Testis (tissue), 2 donors: Measurements from ENCODE around the gene QSOX2.

Experiments used
- POLR2A ChIP-seq: fragments of 450-650 bp; IDR thresholded peaks from one replicate; pipeline ENCODE4 v1.6.1; 2017; ENCODE audit warnings: antibody characterized with exemption, mild to moderate bottlenecking, moderate library complexity
- TF ChIP-seq, protein P1 (sequence below), 3 experiments: fragments of 450-650 bp in 2 of 3; fragments of 200-600 bp in 1 of 3; sonication (generic) in 1 of 3; IDR thresholded peaks; one replicate each; pipeline ENCODE4 v1.5.1; 2016 to 2019; ENCODE audit warnings: antibody characterized with exemption in 3 of 3, mild to moderate bottlenecking in 2 of 3, moderate library complexity in 1 of 3

DNA sequence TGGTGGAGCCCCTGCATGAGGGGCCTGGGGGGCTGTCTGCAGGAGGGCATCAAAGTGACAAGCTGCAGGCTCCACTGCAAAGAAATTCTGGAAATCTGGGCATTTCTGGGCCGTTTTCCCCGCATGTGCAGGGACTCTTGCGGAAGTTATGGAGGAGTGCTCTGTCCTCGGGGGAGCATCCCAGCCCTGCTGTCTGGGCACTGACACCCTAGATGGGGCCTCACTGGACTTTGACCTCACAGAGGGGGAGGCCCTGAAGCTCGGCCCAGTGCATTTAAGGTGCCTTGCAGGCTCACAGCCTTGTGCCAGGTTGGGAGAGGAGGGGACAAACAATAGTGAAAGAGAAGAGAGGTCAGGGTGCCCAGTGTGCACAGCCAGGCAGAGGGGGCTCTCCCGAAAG, 76.1 kb downstream of the QSOX2 start:
- TF ChIP-seq, protein P1, sequence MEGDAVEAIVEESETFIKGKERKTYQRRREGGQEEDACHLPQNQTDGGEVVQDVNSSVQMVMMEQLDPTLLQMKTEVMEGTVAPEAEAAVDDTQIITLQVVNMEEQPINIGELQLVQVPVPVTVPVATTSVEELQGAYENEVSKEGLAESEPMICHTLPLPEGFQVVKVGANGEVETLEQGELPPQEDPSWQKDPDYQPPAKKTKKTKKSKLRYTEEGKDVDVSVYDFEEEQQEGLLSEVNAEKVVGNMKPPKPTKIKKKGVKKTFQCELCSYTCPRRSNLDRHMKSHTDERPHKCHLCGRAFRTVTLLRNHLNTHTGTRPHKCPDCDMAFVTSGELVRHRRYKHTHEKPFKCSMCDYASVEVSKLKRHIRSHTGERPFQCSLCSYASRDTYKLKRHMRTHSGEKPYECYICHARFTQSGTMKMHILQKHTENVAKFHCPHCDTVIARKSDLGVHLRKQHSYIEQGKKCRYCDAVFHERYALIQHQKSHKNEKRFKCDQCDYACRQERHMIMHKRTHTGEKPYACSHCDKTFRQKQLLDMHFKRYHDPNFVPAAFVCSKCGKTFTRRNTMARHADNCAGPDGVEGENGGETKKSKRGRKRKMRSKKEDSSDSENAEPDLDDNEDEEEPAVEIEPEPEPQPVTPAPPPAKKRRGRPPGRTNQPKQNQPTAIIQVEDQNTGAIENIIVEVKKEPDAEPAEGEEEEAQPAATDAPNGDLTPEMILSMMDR (IDR thresholded peaks at IDR 0.05) = no peak
- TF ChIP-seq POLR2A = no peak
